Kidney tubule cell (primary cell): ENCODE results near the gene NT5DC1.

Experiments used
- DNase-seq: peaks from one replicate; pipeline ENCODE4 v3.0.0-alpha.2; 2018; ENCODE audit warnings: low spot score

Gene NT5DC1

DNA sequence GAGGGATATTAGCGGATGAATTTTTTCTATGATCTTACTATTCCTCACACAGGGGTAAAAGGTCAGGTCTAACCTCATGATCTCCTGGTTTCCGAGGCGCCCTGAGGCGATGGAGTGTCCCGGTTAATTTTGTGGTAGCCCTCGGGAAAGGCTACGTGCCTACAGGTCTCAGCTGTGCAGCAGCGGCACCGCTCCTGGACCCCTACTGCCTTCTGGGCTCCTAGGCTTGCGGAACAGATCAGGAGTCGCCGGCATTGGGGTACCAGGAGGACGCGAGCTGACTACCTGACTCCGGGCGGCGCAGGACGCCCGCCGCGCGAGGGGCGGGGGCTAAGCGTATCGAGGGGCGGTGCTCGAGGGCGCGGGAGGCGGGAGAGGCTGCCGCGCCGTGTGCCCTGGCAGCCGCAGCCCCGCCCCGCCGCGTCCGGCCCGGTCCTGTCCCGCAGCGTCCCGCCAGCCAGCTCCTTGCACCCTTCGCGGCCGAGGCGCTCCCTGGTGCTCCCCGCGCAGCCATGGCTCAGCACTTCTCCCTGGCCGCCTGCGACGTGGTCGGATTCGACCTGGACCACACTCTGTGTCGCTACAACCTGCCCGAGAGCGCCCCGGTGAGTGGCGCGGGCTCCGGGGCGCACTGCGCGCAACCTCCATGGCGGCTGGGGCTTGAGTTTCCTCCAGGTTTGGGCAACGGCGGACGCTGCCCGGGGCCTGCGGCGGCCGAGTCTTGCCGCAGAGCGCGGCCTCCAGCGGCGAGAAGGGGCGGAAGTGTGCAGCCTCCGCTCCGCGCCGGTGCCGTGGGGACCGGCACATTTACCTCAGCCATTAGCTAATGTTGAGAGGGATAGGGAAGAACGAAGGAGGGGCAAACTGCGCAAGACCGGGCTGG is at the start of gene NT5DC1:
NT5DC1 (plus strand) TSS at position 435 of the 883 bp plus-strand sequence; CDS start at position 513, 78 bp downstream.
- peak; percentile 88 for DNase-seq

DNA sequence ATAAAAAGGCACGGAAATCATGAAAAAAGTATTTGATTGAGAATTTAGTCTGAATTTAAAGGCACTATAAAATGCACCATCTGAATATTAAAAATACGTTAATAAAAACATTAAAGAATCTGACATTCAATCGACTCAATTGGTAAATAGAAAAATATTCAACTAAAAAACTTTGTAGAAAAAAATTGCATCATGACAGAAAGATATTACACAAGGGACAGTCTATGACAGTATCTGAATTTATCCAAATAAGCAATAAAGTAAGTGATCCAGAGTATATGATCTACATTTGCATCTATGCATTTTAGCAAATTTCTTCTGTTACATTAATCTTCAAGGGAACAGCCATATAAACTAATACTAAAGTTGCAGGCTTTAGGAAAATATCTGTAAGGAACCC is 49.4 kb upstream of the NT5DC1 start:
- no peak for DNase-seq

DNA sequence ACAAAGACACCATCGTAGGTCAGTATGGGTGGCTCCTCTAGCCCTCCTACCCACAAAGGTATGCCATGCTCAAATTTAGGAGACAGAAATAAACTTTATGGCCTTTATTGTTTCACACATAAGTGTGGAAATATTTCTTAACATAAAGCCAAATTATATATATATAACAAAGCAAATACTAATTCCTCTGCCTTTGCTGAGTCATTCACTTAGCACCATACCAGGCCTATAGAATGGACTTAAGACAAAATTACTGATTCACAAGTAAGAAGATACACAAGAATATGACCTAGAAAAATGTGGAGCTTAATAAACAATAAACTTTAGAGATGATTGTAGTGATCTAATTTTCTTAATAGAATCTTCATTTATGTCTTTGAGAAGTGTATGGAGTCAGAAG is 45.1 kb upstream of the NT5DC1 start:
- no peak for DNase-seq

DNA sequence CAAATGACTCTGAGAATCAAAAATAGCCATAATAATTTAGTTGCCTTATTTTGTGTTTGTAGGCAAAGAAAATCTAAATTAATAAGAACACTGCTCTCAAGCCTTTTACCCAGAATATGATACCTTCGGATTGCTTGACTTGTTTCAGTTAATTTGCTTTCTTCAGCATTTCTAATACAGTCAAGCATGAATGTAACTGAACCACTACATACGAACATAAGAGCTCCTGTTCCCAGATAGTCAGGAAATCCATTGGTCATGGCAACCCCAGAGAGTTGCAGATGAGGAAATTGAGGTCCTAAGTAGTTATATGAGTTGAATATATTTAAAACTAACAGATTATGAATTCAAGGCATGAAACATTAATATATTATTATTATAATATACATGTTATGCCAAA is 42.9 kb upstream of the NT5DC1 start:
- peak; percentile 12 for DNase-seq

DNA sequence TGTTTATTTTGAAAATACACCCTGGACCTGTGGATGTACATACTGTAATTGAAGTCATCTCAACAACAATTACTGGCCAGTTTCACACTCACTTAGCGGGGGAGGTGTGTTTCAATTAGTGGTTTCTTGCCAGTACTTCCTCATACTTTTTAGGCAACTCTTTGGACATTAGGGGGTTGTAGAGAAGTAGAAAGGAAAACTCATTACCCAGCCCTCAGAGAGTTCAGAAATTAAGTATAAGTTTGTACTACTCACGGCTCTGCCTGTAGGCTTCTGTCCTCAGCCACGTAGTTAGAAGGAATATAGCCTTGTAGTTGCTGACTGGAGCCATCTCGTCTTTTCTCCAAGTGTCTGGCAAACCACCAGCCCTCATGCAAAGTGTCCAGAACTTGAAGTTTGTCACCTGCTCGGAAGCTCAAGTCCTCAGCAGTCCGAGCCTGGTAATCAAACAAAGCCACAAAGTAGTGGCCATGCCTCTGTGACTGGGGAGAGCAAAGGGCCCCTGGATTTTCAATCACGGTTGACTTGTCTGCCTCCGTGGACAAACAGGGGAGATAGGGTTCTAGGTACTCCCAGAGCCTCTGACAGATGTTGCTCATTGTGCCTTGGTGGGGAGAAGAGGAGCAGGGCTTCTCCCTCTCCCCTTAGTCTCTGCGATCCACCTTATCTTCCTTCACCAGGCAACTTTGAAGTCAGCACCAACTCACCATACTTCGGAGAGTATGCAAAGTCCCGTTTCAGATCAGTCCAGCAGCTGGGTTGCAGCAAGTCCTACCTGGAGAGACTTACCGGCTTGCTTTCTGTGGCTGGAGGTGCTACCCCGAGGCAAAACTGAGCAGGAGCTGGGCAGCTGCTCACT is 40.7 kb upstream of the NT5DC1 start:
- peak; percentile 80 for DNase-seq

DNA sequence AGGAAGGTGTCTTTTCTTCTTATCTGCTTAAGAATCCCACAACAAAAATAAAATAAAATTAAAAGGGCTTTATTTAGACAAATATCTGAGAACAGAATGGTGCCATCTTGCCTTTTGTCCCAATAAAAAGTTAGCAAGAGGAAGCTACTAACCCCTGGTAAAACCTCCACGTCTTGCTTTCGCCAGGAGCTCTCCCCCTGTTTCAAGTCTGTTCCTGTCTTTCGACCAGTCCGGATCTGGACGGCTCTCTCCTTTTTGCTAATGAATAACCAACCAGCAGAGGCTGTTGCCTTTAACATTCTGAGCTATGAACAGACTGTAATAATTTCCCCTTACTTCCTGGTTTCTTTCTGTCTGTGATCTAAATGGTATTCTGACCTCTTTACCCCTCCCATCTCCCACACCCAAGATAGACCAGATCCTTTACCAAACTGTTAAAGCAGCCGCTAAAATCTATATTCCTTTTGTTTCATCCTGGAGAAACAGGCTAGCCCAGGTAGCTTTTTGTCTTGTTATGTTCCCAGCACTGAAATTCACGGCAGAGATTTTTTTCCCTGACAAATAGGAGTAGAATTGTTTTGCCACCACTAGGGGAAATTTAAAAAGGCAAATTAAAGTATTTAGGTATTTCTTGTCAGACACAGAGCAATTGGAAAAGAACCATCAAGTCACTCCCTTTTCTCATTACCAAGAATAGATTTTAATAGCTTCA is 39.9 kb upstream of the NT5DC1 start, which contains the start of gene FRK:
FRK (minus strand) TSS at position 320 of the 712 bp plus-strand sequence. CDS start 580 bp downstream, outside the sequence.
- peak; percentile 96 for DNase-seq

DNA sequence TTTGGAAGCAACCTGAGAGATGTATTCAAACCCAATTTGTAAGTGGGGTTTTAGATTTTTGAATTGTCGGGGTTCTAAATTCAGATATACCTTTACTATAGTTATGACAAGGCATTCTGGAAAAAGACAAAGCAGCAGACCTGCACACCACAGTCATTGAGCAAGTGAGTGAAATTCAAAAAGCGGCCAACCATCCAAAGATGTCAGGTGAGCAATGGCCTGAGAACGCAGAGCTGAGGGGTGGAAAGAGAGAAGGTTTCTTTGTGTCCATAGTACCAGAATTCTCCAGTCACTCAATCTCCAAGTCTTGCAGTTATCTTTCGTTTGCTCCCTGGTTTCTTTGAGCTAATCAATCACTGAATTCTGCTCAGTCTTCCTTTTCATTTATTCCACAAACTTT is 38.2 kb upstream of the NT5DC1 start:
- peak; percentile 64 for DNase-seq

DNA sequence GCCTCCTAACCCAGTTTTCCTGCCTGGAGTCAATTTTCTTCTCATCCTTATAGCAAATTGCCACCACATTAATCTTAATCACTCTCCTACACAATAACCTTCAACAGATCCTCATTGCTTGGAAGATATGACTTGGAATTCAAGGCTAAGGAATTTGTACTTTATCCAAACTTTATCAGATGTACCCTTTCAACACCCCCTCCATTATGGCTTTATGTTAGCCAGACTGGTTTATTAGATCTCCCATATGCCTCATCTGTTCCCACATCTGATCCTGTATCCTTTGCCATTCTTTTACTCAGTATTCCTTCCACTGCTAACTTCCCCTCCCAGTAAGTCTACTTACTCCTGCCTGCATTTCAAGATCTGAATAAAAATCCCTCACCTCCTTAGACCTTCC is 36.0 kb upstream of the NT5DC1 start:
- no peak for DNase-seq

DNA sequence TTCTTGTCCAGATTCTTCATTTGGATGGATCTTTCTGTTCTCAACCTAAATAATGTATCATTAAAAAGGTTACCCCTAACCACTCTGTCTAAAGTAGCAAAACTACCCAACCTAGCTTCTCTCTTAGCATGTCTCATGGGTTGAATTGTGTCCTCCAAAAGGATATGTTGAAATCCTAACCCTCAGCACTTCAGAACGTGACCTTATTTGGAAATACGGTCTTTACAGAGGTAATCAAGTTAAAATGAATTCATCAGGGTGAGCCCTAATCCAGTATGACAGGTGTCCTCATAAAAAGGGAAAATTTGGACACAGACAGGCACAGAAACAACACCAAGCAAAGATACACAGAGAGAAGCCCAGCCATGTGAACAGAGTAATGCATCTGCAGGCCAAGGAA is 33.9 kb upstream of the NT5DC1 start:
- DNase-seq: no peak

DNA sequence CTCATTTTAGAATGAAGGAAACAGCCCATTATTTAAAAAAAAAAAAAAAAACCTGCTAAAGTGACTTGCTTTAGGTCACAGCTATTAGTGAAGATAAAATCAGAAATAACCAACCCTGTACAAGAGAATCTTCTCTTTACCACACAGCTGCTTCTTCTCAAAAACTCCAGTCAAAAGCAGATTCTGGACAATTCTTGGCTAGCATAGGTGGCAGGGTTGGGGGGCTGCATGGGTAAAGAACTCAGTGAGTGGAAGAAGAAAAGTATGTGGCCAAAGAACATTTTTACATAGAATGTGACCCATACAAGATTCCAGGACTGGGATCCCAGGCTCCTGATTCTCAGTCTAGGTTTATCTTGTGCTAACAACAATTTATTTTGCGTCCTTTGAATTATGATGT is 30.6 kb upstream of the NT5DC1 start:
- DNase-seq: no peak

DNA sequence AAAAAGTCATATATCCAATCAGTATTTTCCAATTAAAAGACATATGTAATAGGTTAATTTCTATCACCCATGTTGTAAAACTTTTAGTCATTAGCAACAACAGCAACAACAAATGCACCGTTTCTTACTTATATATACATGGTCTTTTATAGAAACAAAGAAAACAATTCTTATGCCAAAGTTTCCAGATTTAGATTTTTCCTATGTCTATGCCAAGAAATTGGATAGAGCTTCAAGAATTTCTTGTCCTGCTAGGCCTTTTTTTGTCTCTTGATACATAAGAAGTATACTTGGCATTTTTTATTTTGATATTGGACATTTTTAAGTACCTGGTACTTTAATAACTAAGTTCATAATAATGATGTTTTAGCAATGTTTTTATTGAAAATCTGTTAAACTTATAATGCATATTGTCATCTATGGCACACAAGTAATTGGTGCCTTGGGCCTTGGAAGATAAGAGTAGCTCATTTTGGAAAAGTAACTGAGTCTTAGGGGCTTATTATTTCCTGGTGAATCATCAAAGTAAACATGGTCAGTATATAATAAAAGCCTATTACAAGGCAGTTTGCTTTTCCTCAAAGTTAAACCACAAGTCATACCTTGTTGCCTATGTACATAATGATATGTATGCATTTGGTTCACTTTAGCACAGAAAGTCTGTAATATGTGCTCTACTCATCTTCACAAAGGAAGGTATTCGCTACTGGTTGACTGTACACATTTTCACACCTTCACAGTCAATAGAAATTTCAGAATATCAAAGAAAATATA is 29.9 kb upstream of the NT5DC1 start:
- DNase-seq: peak; percentile 12

DNA sequence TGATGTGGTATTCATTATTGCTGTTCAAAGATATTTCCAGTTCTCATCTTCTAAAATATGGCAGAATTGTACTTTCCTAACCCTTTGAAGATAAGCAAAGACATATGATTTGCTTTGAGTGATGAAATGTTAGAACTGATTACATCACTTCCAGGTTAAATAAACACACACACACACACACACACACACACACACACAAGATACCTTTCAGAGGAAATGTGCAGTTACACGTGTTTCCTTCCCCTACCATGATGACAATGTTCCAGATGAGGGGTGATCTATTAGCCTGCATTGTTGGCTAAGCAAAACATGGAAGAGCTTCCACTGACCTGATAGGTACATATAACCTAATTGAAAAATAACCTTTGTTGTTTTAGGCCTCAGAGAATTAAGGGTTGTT is 28.3 kb upstream of the NT5DC1 start:
- no peak for DNase-seq

DNA sequence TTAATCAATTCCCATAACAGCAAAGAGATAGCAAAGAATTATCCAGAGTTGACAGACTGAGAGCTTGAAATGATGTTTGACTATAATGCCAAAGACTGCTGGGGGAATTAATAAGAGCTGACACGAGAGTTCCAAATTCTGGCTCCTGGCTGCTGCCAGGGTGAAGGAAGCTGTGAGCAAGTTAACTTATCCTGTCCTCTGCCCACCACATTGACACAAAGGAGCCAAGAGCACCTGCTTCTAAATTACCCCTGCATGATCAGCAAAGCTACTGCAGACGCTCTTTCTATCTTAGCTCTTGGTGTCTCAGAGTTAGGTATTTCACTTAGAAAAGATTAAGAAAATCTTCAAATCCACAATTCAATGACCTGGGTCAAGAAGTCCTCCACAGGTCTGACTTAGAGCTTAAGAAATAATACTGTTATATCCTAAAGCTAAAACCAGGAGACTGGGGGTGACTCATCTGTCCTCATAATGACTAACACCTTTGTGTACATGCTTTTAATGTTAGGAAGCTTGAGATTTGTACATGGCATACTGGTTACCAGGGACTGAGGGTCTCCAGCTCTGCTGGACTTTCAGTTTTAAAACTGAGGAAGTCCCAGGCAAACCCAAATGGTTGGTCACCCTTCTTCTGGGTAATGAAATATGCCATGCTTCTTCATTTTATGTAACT is 26.8 kb upstream of the NT5DC1 start:
- DNase-seq: peak; percentile 78

DNA sequence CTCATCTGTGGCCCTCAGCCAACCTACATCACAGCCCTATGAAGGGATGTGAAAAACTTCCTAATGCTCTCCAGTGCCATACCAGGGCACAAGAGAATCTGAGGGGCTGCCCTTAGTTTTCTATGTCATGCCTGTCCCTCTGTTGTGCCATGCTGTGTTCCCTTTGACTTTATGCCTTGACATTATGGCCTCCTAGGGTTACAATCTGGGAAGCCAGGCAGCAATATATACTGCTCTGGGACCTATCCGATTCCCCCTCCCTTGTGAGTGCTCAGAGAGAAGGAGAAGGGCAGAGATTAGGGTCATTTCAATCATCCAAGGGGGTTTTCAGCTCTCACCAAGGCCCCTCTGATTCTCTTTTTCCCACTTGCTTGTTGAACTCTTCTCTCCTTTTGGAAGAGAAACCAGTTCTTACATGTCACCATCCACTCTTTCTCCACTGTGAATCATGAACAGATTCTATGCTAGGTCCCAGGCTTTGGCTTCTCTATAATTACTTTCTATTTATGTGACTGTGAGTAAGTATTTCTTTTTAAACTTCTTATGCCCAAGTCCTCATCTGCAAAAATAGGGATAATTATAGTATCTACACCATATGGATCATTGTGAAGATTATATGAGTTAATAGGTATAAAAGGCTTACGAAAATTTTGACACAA is 25.8 kb upstream of the NT5DC1 start:
- no peak for DNase-seq

DNA sequence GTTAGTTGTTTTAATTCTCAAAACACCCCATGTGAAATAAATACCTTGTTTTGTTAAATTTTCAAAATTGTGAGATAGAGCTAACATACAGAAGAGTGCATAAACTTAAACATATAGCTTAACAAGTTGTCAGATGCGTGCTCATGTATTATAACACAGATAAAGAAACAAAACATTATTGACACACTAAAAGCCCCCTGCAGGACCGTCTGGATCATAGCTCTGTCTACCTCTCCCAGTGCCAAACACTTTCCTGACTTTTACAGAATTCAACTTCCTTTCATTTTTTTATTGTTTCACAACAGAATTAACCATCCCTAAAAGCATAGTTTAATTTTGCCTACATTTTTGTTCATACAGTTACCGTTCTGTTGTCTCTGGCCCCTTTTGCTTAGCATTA is 22.1 kb upstream of the NT5DC1 start:
- no peak for DNase-seq

DNA sequence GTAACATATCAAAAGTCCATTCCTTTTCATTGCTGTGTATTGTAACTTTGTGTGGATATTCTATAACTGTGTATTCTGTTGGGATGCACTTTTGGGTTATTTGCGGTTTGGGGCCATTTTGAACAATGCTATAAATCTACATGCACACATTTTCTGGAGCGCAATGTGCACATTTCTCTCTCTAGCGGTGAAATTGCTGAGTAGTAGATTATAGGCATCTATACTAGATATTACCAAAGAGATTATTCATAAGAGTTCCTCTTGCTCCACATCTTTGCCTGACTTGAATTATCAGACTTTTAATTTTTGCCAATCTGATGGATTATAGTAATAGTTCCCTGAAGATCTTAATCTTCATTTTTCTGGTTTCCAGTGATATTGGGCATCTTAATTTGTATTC is 21.7 kb upstream of the NT5DC1 start:
- no peak for DNase-seq

DNA sequence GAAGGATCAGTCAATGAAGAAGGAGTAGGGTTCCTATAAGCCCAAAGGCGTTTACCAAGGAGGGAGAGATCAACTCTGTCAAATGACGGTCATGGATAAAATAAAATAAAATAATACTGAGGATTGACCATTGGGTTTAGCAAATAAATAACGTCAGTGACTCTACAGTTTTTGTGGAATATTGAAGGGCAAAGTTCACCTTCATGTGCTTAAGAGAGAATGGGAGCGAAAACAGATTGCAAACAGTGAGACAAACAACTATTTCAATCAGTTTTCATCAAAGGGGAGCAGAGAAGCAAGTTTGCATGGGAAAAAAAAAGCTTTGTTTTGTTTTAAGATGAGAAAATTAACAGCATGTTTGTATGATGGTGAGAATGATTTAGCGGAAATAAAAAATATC is 17.6 kb upstream of the NT5DC1 start:
- no peak for DNase-seq

DNA sequence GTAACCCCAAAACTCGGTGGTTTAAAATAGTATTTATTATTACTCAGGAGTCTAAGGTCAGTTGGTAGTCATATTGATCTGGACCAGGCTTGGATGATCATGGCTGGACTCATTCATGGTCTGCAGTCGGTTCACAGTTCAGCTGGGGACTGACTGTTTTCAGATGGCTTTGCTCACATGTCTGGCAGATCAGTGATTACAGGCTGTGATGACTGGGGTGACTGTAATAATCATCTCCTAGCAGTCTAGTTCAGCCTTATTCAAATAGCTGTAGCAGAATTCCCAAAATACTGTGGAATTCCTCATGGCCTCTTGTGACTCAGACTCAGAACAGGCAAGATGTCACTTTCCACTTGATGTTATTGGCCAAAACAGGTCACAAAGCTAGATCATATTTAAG is 16.4 kb upstream of the NT5DC1 start:
- DNase-seq: no peak

DNA sequence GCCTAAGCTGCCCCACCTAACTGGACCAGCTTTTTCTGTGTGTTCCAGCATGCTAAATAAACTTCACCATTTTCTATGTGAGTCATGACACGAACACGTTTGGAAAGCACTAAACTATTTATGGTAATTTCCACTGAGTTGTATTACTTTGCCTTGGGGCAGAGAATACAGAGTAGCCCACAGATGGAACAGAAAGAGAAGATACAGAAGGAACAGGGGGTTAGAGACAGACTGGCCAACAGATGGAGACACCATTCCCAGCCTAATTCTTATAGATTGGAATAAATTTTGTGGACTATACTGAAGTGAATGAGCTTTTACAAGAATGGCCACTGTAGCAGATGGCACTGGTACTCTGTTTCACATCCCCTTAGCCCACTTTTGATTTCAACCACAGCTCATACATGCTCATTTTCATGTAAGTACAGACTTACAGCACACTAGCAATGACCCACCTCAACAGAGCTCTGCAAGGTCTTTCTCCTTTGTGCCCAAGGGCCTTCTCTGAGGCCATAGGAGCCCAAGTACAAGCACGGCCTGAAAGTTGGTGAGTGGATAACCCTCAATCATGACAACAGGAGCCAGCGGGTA is 13.1 kb upstream of the NT5DC1 start:
- DNase-seq: peak; percentile 61

DNA sequence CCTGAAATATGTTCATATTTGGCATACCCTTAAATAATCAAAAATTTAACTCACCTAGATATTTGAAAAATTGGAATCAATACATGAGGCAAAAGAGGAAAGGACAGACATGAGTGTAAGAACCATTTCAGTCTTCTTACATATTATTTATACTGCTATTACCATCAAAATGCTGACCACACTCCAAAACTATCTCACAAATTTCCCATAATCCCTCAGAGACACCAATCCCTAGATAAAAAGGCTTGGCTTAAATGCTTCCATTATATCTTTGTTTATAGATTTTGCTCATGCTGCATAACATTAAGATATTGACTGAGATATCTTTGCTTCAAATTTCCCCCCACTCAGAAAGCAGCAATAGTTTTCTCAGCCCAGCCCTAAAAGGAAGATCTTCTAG is 11.7 kb upstream of the NT5DC1 start:
- DNase-seq: no peak
